Stomach (tissue), 4 donors: Measurements from ENCODE around the gene UNC80.

Experiments
- EP300 ChIP-seq: sonication (generic); formaldehyde crosslinking; IDR thresholded peaks from one replicate; pipeline ENCODE4 v1.6.1; 2017; ENCODE audit warnings: antibody characterized with exemption
- TF ChIP-seq, protein P1 (sequence below), 7 experiments: fragments of 450-650 bp in 4 of 7; fragments of 200-600 bp in 3 of 7; sonication (generic) in 3 of 7; IDR thresholded peaks; one replicate each; pipeline ENCODE4 v1.5.1; 2016 to 2019; ENCODE audit warnings: antibody characterized with exemption in 7 of 7, control low read depth in 2 of 7, mild to moderate bottlenecking in 1 of 7

DNA sequence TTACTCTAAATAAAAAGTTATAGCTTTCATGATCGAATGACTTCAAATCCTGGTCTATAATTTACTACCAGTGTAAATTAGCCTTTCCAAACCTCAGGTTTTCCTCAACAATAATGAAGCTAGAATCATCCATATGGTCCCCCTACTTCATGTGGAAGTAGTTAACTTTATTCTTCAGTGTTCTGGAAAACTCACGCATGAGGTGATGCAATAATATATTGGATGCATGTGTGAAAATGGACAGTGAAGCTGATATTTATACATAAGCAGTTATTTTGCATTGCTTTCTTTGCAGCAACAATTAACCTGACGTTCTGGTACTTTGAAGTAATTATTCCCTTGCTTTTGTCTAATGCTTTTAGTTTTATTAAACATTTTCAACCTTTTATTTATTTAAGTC is 18.6 kb upstream of the UNC80 start:
- no peak for TF ChIP-seq EP300
- TF ChIP-seq, protein P1, sequence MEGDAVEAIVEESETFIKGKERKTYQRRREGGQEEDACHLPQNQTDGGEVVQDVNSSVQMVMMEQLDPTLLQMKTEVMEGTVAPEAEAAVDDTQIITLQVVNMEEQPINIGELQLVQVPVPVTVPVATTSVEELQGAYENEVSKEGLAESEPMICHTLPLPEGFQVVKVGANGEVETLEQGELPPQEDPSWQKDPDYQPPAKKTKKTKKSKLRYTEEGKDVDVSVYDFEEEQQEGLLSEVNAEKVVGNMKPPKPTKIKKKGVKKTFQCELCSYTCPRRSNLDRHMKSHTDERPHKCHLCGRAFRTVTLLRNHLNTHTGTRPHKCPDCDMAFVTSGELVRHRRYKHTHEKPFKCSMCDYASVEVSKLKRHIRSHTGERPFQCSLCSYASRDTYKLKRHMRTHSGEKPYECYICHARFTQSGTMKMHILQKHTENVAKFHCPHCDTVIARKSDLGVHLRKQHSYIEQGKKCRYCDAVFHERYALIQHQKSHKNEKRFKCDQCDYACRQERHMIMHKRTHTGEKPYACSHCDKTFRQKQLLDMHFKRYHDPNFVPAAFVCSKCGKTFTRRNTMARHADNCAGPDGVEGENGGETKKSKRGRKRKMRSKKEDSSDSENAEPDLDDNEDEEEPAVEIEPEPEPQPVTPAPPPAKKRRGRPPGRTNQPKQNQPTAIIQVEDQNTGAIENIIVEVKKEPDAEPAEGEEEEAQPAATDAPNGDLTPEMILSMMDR (IDR thresholded peaks at IDR 0.05), result no peak
